Activated CD4-positive, alpha-beta T cell treated with anti-CD3 and anti-CD28 coated beads, Interleukin-2, amount 50 U/mL, for 48 hours (primary cell): ENCODE measurements around the gene SULT6B1.
"Not testable (repeated sequence)": the region's sequence is repeated elsewhere in the genome, so short reads cannot be mapped to it uniquely, and the experiment has no call there.

Experiments
- DNase-seq, 2 experiments: peaks; one replicate each; pipeline ENCODE4 v3.0.0-alpha.2; 2020

The SULT6B1 gene, protein sequence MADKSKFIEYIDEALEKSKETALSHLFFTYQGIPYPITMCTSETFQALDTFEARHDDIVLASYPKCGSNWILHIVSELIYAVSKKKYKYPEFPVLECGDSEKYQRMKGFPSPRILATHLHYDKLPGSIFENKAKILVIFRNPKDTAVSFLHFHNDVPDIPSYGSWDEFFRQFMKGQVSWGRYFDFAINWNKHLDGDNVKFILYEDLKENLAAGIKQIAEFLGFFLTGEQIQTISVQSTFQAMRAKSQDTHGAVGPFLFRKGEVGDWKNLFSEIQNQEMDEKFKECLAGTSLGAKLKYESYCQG

DNA sequence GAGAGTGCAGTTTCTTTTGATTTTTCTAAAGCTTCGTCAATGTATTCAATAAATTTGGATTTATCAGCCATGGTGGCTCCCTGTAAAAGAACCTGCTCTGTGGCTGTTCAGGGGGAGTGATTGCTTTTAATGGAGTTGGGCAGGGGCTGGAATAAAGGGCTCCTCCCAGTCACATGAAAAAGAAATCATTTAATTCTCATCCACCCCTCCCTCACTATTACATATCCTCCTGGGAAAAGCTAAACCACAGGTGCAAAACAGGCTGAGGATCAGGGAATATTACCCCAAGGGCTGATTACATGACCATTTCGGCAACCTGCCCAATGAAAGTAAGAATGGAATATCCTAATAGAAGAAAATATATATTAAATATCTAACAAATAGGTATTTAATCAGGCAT is at the start of gene SULT6B1:
SULT6B1 (minus strand) TSS at position 101 of the 400 bp plus-strand sequence; CDS start at position 71, 30 bp downstream.
- DNase-seq = no peak

DNA sequence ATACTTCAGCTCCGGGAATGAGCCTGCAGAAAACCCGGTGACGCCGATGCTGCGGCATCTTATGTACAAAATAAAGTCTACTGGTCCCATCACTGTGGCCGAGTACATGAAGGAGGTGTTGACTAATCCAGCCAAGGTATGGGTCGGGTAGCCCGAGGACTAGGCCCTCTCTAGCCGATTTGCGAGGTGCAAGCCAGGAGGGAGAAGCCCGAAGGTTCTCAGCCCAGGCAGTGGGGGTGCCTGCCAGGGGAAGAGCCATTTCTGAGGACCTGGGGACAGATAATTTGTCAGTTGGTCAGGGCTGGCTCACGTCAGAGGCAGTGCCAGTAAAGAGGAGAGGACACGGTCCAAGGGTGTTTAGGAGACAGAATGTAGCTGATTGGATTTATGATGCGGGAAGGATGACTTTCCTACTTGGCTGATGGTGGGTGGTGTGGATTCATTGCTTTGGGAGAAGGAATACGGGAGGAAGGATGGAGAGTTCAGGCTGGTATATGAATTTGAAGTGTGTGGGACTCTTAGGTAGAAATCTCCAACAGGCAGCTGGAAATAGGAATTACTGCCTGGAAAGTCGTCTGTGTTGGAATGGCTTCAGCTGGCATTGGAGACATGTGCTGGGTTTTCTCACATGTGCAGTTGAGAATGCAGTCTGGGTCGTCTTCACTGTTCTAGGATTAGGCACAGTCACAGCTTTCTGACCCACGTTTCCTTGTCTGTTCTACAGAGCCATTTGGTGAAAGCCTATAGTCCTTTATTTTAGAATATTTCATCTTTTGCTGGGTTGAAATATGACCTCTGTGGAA is 43.9 kb upstream of the SULT6B1 start:
- DNase-seq = peak in 1 of 2 experiments; percentile 15

DNA sequence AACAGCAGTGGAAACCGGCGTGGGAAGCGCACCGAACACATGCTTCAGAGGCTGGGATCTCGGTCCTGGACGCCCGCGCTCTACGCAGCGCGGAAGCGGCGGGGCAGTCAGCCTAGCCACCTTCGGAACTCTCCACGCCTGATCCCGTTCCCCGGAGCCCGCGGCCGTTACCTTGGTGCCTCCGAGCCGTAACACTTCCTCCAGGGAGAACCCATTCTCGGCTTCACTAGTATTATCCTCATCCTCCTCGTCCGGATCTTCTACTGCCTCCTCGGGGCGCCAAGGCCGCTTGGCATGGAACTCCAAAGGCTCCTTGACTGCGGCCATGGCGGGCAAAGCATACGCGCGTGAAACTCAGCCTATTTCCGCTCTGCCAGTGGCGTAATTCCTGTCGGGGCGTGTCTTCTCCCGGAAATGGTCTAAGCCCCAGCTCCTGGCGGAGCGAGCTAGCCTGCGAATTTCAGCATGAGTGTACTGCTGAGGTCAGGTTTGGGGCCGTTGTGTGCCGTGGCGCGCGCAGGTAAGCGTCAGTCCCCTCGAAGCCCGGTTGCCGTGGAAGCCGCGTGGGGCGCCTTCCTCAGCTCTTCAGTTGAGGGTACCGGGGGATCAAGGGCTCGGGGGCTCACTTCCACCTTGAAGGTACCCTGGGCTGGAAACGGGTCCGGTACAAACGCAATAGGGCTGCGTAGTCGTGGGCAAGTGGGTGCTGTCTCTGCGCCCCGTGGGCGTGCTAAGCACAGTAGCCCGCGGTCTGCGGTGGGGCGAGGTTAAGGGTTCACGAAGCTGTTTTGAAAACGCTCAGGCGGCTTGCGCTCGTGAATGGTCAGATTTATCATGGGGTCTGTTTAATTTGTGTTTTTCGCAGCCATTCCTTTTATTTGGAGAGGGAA is 43.0 kb upstream of the SULT6B1 start, which contains the start of the genes CEBPZ and NDUFAF7:
CEBPZ (minus strand) TSS at position 356 of the 890 bp plus-strand sequence; CDS start at position 327, 29 bp downstream.
NDUFAF7 (plus strand) TSS at position 418 of the 890 bp plus-strand sequence; CDS start at position 466, 48 bp downstream.
- peak; percentile 90 to 95 for DNase-seq

DNA sequence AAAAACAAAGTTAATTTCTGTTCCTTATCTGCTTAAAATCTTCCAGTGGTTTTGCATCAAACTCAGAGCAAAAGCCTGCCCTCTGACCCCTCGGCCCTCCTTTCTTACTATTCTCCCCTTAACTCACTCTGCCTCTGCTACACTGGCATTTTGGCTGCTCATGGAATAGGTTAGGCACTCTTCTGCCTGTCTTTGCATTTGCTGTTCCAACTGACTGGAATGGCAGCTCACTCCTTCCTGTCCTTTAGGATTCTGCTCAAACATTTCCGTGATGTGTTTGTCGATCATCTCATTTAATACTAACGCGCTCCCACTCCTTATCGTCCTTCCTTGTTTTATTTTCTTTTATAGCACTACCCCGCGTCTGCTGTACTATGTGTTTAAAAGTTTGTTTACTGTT is 42.1 kb upstream of the SULT6B1 start:
- DNase-seq = no peak

DNA sequence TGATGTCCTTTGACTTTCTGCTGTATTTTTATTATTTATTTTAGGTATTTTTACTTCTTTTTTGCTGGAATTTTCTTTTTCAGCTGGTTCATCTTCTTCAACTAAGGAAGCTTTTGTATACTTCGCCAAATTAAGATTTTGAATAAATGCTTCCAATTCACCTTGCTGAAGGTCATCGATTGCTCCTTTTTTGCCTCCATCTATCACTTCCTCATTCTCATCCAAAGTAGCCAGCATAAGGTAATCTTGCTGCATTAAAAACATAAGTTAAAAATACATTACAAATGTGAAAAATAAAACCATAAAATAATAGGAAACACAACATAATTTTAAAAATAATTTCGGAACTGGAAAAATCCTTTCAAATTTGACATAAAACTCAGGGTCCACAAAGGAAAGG is 40.3 kb upstream of the SULT6B1 start:
- DNase-seq = no peak

DNA sequence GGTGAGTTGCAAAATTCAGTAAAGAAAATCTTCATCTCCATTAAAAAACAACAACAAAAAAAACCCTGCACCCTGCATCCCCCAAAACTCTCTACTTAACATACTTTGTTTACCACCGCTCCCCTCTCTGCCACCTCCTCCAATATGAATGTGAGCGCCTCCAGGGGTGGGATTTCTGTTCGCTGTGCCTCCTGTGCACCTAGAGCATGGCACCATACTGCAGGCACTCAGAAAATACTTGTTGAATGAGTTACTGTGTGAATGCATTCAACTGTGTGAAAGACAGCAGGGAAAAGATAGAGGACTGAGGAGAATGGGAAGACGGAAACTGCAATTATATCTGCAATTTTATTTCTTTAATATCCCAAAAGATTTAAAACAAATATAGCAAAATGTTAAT is 38.4 kb upstream of the SULT6B1 start:
- no peak for DNase-seq

DNA sequence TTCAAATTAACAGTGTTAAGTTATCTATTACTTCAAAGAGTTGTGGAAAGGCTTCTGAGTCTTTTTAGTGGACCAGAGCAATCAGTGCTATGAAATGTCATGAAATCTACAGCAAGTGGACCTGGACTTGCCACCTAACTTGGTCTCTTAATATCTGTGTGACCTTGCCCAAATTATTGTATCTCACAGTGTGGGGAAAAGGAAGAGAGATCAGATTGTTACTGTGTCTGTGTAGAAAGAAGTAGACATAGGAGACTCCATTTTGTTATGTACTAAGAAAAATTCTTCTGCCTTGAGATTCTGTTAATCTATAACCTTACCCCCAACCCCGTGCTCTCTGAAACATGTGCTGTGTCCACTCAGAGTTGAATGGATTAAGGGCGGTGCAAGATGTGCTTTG is 36.7 kb upstream of the SULT6B1 start:
- DNase-seq = not testable (repeated sequence)

DNA sequence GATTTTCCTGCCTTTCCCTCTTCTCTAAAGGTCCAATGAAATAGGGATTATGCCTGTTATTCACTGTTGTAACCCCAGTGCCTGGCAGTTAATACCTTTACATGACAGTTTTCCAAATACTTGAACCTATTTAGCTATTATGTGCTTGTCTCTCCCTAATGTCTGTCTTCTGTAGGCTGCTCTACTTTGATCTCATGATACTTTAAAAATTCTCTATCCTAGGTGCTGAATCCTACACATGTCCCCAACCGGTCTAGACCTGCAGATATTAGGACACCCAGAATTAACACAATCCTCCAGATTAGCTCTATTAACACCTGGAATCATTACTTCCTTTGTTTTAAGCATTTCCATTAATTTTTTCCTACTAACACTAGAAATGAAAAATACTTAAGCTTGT is 35.6 kb upstream of the SULT6B1 start:
- no peak for DNase-seq

DNA sequence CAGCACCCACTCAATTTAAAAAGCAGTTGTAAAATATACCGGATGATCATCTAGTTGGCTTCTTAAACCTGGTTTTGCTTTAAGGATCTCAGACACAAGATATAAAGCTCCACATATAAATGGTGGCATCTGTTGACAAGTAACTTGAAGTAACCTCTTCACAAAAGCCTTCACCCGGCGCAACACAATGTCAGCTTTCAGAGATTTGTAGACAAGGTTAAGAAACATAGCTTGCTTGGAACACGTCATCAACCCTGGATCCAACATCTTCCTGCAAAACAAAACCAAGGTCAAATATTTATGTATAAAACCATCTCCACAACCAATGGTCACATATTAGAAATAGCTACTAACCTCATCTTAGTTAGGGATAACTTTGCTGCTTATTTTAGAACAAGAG is 34.7 kb upstream of the SULT6B1 start:
- DNase-seq = no peak

DNA sequence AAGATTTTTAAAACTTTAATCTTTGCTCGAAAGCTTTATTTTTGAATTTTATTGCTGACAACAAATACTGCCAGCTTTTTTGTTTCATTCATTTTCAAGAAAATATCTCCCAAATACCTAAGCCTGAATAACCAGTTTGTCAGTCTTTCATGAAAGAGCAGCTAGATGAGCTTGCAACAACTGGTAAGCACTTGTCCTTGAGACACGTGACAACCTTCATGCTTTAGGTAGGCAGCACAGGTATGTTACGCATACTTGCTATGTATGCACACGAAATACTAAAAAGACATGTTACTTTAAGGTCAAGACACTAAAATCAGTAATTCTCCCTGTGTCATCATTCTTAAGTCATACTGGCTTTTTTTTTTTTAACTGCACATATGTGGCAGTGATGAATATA is 30.6 kb upstream of the SULT6B1 start:
- no peak for DNase-seq

DNA sequence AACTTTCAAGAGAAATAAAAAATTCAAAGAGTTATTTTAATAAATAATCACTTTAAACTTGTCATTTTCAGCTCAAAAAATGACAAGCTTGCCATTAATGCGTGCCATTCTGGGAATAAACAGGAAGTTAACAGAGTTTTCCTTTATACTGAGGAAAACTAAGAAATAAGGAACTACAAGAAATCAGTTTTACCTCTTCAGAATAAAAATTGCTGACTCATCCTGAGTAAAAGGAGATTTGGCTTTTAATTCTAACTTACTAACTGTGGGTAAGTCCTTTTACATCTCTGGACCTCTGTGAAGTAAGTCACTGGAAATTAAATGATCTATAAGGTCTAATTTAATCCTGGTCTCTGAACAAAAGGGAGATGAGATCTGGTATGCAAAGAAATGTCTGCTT is 26.8 kb upstream of the SULT6B1 start:
- no peak for DNase-seq

DNA sequence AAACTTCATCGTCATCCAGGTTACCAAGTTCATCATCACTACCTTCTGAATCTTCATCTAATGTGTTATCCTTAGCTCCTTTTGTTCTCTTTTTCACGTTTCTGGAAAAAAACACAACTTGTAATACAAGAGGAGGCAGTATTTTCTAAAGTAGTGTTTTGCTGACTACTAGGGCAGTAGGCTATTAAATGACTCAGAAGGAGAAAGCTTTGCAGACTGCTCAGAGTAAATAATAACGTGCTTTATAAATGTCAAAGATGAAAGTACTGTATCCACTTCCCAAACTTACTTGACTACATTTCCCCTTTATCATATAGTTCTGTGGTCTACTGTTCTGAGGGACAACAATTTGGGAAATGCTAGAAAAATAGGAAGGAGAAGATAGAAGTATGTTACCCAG is 23.5 kb upstream of the SULT6B1 start:
- DNase-seq = no peak

DNA sequence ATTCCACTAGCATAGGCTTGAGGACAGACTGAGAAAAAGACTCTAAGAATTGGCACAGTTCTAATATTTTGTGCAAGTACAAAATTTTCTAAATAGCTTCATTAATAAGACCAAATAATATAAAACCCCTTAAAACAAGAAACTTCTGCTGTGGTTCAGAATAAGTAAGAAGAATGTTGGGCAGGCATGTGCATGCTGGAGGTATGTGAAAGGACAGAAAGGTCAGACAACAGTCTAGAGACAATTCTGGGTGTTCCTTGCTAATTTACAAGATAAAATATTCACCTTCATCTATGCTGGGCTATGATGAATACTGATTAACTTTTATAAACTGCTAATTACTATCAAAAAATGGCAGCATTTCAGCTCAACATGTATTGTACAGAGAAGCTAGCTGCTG is 22.7 kb upstream of the SULT6B1 start:
- DNase-seq = no peak

DNA sequence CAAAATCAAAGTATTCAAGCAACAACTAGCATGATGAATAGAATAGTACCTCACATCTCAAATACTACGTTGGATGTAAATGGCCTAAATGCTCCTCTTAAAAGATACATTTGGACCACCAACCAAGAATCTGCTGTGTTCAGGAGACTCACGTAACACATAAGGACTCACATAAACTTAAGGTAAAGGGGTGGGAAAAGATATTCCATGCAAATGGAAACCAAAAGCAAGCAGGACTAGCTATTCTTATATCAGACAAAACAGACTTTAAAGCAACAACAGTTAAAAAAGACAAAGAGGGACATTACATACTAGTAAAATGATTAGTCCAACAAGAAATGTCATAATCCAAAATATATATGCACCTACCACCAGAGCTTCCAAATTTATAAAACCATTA is 18.3 kb upstream of the SULT6B1 start:
- DNase-seq = not testable (repeated sequence)

DNA sequence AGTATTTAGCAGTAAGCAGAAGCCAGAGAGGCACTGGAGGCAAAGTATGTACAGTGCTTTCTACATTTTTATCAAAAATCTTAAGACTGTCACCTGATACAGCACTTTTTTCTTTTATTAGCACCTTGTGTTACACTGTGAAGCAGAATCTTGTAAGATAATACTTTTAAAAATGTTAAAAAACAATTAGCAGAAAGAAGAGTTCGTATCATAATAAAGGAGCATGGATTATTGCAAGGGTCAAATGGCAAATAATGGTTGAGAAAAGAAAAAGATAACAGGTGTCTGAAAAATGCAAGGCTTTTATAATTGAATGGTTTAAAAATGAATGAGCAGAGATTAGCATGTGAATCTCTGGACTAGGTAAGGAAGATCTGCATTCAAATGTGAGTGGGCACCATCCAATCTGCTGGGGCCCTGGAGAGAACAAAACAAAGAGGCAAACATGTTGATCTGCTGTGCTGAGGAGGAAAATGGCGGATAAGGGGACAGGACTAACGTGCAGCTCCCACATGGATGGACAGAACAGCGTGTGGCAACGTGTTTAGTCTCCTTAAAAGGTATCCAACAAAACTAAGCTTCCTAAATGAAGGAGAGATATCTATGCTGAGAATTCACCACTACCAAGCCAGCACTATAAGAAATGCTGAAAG is 17.3 kb upstream of the SULT6B1 start:
- no peak for DNase-seq

DNA sequence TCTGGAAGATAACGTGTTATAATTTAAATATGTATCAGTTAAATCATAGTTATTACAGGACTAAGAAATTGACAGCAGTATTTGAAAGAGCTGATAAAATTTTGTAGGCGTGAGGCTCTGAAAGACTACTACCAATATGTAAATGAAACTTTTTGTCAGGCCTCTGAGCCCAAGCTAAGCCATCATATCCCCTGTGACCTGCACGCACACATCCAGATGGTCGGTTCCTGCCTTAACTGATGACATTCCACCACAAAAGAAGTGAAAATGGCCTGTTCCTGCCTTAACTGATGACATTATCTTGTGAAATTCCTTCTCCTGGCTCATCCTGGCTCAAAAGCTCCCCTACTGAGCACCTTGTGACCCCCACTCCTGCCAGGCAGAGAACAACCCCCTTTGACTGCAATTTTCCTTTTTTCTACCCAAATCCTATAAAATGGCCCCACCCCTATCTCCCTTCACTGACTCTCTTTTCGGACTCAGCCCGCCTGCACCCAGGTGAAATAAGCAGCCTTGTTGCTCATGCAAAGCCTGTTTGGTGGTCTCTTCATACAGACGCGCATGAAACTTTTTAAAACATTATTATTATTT is 16.7 kb upstream of the SULT6B1 start:
- not testable (repeated sequence) for DNase-seq

DNA sequence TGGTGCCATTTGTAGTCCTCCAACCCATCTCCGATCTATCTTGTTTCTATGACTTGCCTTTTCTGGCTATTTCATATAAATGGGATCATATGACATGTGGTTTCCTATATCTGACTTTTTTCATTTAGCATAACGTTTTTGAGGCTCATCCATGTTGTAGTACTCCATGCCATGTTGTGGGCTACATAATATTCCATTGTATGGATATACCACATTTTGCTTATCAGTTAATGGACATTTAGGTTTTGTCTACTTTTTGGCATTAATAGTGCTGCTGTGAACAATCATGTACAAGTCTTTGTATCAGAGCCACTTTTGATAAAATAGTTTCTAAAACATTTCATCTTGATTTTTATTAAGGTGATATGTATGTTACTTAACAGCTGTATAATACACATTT is 15.2 kb upstream of the SULT6B1 start:
- DNase-seq = no peak

DNA sequence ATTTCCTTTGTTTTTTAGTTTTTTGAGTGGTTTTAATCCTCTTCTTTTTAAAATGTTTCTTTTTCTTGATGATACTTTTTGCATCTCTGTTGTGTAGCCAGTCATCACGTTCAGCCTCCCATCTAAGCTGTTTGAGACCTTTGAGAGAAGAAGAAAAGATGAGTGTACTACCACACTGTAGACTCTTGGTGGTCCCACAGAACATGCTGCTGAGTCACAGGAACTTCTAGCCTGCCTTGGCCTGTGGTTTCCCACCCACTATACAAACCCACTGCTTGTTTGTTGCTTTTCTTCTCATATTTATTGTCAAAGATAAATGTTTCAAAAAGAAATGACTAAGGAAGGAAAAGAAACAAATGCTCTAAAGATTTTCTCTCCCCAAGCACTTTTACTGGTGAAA is 13.3 kb upstream of the SULT6B1 start:
- DNase-seq = no peak

DNA sequence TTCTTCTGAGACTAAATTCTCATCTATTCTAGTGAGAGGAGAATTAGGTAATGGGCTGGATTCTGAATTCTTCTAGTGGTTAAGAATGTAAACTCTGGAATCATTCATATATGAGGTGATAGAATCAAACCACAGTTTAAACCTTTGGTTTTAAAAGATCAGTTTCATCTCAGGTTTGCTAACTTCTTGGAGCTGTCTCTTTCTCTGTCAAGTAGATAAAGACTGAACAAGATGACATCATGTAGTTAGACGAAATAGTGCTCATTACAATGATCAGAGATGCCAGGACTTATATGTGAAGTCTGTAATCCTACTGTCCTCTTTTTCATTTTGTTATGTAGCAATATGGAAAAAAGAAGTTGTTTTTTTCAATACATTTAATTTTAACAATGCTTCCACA is 12.7 kb upstream of the SULT6B1 start:
- DNase-seq = no peak

DNA sequence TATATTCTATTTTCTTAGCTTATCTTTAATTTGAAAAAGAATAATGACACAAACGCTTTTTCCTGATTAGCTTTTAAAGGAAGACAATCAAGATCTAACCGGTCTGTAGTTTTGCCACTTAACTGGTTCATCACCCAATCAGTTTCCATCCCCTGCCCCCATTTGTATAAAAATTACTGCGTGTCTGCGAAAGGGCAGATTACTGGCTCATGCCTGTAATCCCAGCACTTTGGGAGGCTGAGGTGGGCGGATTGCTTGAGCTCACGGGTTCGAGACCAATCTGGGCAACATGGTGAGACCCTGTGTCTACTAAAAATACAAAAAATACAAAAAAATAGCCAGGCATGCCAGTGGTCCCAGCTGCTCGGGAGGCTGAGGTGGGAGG is 10.2 kb upstream of the SULT6B1 start:
- DNase-seq = no peak

DNA sequence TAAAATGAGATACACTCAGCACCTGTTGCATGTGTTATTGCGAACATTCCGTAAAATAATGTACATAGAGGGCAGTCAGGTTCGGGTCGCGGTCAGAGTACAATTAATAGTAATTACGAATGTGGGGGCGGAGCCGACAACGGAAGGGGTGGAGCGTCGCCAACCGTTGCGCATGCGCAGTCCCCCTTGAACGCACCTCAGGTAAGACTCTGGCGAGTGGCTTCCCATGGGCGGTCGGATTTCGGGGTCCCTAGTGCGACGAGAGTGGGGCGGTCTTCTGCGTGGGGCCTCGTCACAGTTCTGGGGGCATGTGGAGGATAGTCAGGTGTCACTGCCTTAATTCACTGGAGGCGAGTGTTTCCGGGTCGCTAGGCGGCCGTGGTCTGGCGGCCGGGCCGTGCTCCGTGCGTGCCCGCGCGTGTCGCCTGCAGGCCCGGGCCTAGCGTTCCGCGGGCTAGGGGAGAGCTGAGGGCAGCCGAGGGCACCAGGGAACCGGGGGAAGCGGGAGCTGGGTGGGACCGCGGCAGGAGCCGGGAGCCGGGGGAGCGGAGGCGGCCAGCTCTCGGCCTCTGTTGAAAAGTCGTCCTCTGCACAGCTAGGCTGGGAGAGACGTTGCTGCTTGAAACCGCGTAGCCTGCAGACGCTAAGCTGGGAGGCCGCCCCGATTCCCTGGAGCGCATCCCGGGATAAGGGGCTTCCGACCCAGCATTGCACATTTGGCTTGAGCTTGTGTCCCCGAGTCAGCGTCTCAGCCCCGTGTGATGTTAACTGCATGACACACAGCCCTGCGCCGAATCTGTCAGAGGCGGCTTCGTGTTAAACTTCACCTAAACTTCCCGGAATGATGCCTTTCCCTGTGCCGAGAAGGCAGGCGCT is 8.1 kb upstream of the SULT6B1 start, which contains the start of gene CEBPZOS:
CEBPZOS (plus strand) TSS at position 177 of the 876 bp plus-strand sequence. CDS start 3,209 bp downstream, outside the sequence.
- peak; percentile 89 to 92 for DNase-seq
